ENCODE results near the gene NALCN.
A peak's percentile ranks its signal among the peaks of the same experiment; 100 is the strongest.

The NALCN gene

DNA sequence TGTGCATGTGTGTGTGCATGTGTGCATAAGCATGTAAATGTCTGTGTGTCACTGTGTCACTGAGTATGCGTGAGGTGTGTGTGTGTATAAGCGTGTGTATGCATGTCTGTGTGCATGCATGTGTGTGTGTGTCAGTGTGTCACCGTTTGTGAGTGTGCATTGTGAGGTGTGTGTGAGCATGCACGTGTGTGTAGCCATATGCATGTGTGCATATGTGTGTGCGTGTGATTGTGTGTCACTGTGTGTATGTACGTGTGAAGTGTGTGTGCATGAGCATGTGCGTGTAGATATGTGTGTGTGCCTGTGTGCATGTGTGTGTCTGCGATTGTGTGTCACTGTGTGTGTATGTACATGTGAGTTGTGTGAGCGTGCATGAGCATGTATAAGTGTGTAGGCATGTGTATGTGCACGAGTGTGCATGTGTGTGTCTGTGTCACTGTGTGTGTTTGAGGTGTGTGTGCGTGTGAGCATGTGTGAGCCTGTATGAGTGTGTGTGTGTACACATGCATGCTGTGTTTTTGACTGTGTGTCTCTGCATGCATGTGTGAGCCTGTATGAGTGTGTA is 144.5 kb downstream of the NALCN start:
- no peak for DNase-seq

- DNase-seq: no peak
These were observed 148.7 kb downstream of the NALCN start for GRCh38 chr13:101267656-101268055.

- DNase-seq: no peak
These were observed 150.4 kb downstream of the NALCN start for GRCh38 chr13:101265934-101266333.

DNA sequence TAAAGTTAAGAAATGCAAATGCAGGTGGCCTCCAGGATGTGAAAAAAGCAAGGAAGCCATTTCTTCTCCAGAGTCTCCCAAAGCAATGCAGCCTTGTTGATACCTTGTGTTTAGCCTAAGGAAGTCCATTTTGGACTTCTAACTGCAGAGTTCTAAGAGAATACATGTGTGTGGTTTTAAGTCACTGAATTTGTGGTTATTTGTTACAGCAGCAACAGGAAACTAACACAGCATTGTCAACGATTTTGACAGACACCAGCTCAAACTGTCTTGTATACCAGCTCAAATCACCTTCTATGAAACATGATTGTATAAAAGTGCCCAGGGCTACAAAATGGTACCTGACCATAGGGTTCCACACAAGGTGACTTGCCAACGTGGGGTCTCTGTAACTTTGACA is 151.4 kb downstream of the NALCN start:
- no peak for DNase-seq

DNA sequence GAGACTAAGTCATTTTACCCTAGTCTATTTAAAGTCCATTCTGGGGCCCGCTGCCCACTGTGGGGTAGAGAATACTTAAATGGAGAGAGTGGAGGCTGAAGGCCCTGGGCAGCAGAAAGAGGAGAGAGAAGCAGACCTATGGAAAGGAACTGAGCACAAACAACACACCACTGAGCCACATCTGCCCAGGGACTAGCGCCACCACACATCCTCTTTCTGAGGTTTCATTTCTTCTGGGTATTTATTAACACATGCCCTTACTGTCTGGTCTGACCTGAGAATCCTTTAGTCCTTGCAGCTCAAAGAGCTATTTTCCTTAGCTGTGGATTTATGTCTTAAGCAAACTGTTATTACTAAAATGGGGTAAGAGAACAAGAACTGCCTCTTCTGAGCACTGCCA is 154.0 kb downstream of the NALCN start:
- DNase-seq: no peak

- DNase-seq: no peak
These were observed 157.8 kb downstream of the NALCN start for GRCh38 chr13:101258509-101258908.

- DNase-seq: peak; percentile 27
These were observed 158.2 kb downstream of the NALCN start for GRCh38 chr13:101258071-101258470.

DNA sequence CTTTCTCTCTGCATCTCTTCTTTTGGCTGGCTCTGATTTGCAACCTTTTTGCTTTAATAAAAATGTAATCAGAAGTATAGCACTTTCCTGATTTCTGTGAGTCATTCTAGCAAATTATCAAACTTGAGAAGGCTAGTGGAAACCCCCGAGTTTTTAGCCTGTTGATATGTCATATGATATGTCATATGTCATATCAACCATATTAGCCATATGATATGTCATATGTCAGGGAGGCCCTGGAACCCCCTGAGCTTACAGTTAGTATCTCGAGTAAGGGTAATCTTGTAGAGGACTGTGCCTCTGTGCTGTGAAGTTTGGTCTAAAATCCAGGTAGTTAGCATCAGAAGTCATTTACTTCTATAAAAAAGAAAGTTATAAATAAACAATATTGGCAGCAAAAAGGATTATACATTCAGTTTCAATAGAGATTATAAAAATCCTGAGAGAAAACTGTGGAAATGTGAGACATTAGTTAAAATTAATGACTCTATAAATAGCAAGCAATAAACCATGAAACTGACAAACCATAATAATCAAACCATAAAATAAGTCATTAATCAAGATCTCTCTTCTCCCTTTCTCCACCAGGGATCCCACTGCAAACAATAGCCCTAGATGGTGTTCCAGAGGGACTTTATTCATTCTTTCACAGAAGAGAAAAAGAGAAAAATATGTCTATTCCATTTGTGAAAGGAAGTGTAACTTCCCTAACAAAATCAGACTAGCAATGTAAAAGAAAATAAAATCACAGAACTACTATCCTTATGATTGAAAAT is 167.4 kb downstream of the NALCN start:
- DNase-seq: no peak

DNA sequence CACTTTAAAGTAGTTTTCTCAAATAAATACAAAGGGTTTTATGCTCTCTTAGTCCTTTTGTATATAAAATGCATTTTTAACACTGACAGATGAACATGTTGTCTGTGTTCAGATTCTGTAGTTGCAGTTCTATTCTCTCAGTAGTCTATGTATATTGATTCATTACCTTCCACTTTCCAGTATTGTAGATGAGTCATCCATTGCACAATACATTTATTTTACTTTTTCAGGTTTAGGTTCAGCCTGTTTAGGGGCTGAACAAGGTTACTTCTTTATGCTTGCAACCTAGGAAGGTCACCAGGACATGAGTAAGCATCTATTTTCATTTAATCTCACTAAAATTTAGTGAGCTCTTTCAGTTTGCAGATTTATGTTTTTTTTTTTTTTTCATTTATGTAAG is 173.6 kb downstream of the NALCN start:
- no peak for DNase-seq

GRCh38 chr13:101238555-101238954 is 177.8 kb downstream of the NALCN start:
- no peak for DNase-seq

- DNase-seq: no peak
These were observed 184.4 kb downstream of the NALCN start for GRCh38 chr13:101231751-101232428.

DNA sequence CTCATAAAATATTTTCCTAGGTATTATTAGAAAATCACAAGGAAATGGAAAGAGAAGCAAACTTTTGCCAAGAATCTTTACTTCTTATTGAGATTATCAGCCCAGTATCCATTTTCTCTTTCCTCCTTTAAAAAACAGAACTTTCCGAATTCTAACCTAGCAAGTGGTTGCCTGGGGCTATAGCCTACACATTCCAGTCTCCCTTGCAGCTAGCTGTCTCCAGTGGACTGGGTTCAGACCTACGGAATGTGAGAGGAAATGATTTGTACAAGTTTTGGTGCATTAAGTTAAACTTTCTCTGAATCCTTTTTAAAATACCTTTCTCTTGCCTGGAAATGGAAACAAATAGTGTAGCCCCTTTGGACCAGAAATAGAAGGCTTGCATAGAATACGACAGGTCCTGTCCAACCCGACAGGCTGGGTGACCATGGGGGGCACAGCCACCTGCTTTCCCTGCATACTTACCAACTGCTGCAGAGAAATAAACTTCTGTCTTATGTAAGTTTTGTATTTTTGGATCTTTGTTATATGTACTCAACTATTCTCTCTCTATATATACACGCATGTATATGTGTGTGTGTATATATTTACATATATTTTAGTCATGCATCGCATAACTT is 185.9 kb downstream of the NALCN start:
- DNase-seq: no peak

DNA sequence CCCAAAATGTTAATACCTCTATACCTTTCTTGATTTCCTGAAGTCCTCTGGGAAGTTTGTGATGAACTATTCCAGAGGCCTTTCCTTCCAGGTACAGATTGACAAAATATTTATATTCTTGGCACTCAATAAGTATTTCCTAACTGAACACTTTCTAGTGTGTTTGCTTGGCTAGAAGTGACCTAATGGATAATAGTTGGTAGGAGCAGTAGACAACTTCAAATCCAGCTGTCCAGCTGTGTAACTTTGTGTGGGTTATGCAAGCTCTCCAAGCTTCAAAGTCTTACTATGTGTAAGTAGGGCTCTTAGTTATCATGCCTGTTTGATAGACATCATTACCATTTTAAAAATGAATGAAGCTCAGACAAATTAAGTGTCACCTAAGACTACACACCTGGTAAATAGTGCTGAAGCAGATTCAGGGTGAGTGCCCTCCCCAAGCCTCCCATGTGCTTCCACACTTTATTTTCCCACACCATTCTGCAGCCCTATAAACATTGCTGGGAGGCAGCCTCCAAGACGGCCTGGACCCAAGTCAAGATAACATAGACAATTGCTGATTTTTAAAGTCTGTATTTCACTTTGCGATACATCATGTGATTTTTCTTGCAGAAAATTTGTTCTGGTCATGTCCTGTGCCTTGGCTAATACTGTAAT is 196.6 kb downstream of the NALCN start:
- DNase-seq: no peak

DNA sequence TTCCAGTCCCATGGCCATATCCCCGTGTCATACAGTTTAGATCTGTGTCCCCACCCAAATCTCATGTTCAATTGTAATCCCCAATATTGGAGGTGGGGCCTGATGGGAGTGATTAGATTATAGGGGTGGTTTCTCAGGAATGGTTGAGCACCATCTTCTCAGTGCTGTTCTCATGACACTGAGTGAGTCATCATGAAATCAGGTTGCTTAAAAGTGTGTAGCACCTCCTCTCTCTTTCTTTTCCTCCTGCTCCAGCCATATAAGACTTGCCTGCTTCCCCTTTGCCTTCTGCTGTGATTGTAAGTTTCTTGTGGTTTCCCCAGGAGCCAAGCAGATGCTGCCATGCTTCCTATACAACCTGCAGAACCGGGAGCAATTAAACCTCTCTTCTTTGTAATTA is 197.8 kb downstream of the NALCN start:
- DNase-seq: no peak

GRCh38 chr13:101217086-101217485 is 199.2 kb downstream of the NALCN start:
- no peak for DNase-seq

DNA sequence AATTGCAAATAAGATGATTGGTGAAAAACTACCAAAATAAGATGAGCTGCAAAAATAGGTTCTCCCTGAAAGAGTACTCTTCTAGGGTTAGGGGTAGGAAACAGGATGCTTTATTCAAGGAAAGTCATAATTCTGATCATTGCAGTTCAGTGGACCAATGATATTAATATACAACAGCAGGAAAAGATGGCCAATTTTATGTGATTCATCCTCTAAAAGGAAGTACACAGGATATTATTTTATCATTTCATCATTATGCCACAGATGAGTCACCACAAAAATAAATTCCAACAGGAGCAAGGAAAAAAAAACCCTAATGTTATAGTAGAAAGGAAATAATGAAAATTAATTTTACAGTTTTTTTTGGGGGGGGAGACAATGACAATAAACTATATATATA is 205.0 kb downstream of the NALCN start:
- no peak for DNase-seq

DNA sequence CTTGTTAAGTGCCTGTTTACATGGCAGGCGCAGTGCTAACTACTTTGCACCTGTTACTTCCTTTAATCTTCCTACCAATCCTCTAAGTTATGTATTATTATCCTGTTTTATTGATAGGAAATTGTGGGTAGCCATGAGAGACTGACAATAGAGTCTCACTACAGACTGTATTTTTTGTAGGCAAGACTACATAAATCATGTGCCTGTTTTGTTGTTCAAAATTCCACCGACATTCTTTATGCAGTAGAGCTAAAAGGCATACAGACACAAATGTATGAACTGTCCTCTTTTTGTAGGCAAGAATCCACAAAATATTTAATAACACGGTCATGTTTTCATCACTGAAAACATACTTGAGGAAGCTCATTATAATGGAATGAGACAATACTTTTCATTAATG is 205.5 kb downstream of the NALCN start:
- DNase-seq: no peak

DNA sequence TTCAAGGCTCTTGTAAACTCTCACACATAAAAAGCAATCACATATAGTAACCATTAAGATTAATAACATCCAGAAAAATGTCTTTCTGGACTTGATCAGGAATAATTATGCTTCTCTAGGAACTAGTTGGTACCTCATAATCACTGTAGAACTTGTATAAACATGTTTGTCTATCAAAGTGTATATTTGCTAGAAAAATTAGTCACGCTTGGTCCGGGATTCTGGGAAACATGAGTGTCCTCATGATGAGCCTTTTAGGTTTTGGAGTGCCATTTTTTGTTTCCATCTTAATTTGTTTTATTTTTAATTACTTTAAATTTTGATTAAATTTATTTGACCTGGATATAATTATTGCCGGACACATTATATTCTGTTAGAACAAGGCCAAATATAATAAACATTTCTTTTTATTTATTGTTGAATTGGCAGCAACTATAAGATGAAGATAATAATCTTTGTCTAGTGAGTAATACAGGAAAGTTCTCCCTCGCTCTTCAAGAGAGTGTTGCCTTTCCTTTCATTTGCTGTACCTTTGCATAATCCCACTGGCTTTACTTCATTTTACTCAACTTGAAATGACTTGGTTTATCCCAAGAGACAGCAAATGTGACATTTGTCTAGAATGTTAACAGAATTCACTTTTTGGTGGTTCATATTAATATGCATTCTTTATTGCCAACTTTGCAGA is 207.0 kb downstream of the NALCN start:
- no peak for DNase-seq

- no peak for DNase-seq
These were observed 210.9 kb downstream of the NALCN start for GRCh38 chr13:101205408-101205807.

GRCh38 chr13:101204270-101205020 is 211.9 kb downstream of the NALCN start:
- DNase-seq: no peak

DNA sequence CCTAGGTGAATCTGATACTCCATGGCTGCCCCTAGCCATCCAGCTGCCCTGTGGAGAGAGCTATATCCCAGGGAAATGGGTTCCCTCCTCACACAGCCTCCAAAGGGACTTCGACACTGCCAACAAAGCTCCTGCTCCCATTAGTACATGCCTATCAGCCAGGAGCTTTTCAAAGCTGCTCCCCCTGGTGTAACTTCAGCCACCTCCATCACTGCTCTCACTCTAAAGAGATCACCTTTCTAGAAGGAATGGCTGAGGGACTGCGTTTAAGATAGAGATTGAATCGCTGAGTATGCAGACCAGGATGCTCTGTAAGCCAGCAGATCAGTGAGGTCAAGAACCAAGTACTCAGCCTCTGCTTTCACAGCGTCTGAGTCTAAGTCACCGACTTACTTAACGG is 213.7 kb downstream of the NALCN start:
- no peak for DNase-seq

DNA sequence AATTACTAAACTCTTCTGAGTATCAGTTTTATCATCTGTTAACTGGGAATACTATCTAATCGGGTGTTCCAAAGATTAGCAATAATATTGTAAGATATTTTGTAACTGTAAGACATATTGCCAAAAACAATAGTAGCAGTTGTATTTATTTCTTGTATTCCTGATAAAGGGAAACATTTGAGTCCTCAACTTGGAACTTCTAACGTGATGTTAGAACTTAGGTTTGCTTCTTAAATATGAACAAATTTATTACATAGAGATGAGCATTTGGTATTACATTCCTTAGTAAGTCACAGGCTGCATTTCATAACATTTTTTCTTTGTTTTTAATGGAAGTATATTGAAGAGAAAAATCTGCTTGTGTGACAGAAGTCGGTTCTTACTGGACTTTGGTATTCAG is 225.3 kb downstream of the NALCN start:
- DNase-seq: no peak

Measured in inflammatory macrophage treated with lipopolysaccharide for 4 hours (primary cell).